DMS79 (cell line): ENCODE measurements around the gene HTR1D.

Source experiments
- DNase-seq: peaks from one replicate; lab custom pipeline; 2025; lab: John Stamatoyannopoulos, UW

The HTR1D gene

GRCh38 chr1:23184212-23184934 lies 32.9 kb downstream of the HTR1D start:
- DNase-seq, result peak; percentile 32

- no peak for DNase-seq
Observed at GRCh38 chr1:23179862-23180261, 37.4 kb downstream of the HTR1D start.

DNA sequence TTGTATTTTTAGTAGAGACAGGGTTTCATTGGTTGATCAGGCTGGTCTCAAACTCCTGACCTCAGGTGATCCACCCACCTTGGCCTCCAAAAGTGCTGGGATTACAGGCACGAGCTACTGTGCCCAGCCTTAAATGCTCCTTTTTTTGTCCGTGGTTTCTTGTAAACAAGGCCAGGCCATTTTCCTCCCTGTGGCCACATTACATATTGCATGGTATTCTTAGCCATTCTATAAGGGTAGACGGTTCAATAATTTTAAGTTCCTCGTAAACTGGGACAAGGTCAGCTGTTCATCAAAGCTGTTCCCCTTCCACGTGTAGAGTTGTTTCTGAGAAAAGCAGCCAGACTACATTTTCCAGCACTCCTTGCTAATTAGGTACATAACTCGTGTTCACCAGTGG lies 38.4 kb downstream of the HTR1D start:
- no peak for DNase-seq

GRCh38 chr1:23178414-23178813 lies 38.9 kb downstream of the HTR1D start:
- no peak for DNase-seq

DNA sequence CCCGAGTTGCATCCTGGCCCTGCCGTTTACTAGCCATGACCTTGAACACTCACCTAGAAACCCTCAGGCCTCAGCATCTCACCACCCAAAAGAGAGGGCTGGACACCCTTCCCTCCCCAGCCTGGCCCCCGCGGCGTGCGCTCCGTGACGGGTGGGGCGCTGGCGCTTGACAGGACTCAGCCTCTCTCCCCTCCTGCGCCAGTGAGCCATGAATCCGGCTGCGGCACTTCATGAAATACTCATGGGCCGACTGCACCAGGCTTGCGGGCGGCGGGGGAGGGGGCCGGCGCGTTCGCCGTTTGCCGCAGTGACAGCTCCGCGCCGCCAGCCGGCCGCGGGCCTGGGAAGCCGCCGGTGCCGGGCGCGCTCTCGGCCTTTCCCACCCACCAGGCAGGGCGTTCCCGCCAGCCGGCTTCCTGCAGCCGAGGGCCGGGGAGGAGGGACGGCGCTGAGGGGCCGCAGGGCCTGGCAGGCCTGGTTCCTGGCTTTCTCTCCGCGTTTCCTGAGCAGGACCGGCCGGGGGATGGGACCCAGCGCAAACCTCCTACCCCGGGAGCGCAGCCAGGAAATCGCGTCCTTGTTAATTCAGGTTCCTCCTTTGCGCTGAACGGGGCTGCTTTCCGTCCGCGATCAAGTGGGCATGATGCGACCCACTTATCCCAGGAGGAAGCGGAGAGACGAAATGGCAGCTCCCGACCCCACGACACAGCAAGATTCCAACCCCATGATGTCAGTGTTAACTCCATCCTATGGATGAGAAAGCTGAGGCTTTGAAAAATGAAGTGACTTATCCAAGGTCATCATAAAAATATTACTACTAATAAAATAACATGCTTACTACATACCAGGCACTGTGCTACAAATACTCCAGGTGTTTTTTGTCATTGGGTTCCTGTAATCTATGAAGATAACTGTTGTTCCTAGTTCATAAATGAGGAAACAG lies 39.6 kb downstream of the HTR1D start:
- DNase-seq, result peak; percentile 80

- DNase-seq, result no peak
Observed at GRCh38 chr1:23177031-23177430, 40.3 kb downstream of the HTR1D start.

- DNase-seq, result no peak
Observed at GRCh38 chr1:23174426-23175110, 42.7 kb downstream of the HTR1D start.

DNA sequence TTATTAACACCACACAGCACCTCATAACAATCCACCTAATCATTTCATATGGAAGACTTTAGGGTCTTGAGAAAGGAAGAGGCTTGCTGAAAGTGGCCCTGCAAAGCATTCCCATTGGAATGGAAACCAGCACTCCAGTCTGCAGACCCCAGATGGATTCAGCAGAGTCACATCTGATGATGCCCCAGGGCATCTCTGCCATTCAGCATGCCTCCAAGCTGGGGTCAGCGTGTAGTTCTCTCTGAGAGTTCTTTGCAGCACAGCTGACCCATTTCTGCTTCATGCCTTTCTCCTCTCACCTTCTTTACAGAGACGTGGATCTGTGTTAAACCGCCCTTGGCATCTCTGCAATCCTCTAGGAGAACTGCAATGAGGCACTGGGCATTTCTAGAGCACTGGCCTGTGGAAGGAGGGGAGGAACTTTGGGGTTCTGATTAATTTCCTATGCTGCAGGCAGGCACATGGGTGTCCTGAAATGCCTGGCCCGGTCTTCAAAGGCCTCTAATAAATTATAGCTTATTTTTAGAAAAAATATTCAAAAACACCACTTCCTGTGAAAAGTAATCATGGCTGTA lies 46.0 kb downstream of the HTR1D start:
- no peak for DNase-seq

- DNase-seq, result no peak
Observed at GRCh38 chr1:23169727-23170335, 47.5 kb downstream of the HTR1D start.

GRCh38 chr1:23169195-23169575 lies 48.1 kb downstream of the HTR1D start:
- DNase-seq, result no peak

DNA sequence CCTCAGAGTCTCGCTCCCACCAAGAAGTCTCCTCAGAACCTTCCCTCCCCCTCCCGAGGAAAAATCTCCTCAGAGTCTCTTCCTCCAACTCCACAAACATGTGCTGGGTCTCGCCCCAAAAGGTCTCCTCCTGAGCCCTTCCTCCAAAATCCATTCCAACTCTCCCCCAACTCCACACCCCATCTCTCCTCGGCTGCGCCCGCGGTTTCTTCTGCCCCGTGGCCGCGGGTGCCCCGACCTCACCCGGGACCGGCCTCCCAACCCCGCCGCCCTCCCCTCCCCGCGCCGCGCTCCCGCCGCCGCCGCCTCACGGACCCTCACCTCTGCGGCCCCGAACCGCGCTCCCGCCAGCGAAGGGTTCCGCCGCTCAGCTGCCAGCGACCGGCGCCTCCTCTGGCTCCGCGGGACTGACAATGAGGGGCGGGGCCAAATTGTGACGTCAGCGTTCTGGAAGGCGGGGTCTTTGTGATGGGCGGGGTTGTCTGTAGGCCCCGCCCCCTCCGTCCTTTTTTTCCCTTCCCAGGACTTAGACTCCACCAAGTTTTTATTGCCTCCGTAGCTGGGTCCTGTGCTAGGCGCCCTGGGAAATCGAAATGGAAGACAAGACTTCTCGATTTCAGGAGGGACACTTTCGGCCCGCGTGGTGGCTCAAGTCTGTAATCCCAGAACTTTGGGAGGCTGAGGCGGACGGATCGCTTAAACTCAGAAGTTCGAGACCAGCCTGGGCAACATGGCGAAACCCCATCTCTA lies 48.7 kb downstream of the HTR1D start, which contains the start of gene LUZP1:
Gene LUZP1, minus strand, starts transcription at position 412 of the 750 bp plus-strand sequence.
- no peak for DNase-seq

- DNase-seq, result no peak
Observed at GRCh38 chr1:23168079-23168444, 49.2 kb downstream of the HTR1D start.

DNA sequence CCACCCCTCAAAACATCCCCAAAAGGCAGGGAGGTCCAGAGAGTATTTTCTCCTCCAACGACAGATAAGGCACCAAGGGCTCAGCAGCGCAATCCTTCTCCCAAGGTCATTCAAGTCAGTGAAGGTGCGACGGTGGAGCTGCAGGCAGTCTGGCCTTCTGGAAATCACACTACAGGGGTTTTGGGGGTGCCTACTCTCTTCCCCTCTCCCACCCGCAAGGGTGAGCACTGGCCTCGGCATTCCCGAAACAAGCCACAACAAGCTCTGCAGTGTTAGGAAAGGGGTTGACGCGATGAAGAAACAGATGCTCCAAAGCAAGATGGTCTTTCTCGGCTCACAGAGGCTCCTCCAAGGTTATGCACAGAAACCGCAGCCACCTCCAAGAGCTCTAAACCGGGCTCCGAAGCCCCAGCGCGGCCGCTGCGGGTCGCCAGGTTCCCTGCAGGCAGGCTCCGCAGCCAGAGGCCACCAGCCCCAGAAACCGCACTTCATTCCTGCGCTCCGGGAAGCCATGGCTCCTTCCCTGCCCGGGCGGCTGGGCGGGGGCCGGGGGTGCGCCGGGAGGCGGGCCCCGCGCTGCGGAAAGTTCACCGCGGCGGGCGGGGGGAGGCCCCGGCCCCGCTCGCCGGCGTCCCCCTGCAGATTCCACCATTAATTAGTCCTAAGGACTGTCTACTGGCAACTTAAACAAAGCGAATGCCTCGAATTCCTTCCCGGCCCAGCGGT lies 49.8 kb downstream of the HTR1D start:
- DNase-seq, result no peak

GRCh38 chr1:23166854-23167253 lies 50.4 kb downstream of the HTR1D start:
- no peak for DNase-seq

DNA sequence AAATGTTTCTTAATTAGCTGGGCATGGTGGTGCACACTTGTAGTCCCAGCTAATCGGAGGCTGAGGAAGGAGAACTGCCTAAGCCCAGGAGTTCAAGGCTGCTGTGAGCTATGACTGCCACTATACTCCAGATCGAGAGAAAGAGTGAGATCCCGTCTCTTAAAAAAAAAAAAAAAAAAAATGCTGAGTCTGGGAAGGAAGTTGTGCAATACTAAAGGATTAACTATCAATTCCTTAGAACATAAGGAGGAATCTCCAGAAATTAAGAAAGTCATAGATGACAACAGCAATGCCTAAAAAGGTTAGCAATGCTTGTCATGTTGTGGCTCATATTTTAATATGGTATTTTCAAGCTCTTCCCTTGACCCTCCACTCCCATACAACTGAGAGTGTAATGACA lies 53.9 kb downstream of the HTR1D start:
- no peak for DNase-seq

- no peak for DNase-seq
Observed at GRCh38 chr1:23159963-23160877, 57.1 kb downstream of the HTR1D start.

DNA sequence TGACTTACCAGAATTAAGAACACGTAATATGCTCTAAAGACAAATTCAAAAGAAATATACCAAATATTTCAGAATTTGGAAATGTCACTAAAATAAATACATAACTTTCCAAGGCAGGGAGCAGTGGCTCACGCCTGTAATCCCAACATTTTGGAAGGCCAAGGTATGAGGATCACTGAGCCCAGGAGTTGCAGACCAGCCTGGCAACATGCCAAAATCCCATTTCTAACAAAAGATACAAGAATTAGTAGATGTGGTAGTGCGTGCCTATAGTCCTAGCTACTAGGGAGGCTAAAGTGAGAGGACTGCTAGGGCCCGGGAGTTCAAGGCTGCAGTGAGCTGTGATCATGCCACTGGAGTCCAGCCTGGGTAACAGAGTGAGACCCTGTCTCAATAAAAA lies 60.4 kb downstream of the HTR1D start:
- no peak for DNase-seq

DNA sequence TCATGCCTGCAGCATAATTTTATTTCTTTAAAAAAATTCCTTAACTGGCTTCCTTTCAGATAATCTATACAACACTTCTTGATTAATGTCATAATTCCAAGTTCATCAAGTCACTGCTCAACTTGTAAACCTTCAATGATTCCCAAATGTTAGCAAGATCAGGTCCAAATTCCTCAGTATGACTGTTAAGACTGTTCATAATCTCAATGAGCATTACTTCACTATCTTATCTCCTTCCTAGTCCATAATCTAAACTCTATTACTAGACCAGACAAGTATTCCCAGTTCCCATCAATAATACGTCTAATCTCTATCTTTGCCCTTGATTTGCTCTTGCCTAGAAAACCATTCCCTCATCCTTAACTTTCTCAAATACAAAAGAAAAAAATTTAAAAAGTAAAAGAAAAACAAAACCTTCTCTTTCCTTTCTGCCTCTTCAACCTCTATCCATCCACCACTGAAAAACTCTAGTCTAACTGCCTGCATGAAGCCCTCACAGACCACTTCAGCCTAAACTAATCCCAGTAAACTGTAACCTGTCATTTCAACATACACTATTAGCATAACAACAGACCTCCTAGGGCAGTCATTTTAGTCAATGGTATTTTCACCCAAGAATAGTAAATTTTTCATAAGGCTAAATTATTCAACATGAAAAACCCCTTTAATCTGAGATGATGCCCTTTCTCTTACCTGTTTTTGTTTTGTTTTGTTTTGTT lies 64.2 kb downstream of the HTR1D start:
- DNase-seq, result no peak

GRCh38 chr1:23150742-23151141 lies 66.6 kb downstream of the HTR1D start:
- no peak for DNase-seq
